ENCODE data around the gene DNAJC5.
A peak's percentile ranks its signal among the peaks of the same experiment; 100 is the strongest.

The DNAJC5 gene

DNA sequence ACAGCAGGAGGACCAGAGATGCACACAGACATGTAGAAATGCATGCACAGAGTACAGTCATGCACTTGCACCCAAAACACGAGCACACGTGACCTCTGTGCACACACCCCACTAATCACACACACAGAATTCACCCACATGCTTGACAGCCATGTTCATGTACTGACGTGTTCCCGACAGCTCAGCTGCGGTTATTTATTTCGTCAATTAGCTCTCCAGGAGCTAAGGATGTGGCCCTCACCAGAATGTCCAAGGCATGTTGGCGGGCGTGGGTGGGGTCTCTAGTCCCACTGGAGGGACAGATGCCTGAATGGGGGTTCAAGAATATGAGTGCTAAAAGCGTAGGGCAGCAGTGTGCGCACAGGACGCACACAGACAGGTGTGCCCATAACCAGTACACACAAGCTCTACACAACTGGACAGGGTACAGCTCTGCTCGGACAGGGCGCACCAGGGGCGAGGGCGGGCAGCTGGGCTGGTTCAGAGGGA, 85.4 kb downstream of the DNAJC5 start:
- peak overlapping the region; percentile 16 to 90 for H3K27ac ChIP-seq (ENCODE audit: low read depth in 2 of 2, low read length in 2 of 2)
- H3K36me3 ChIP-seq (ENCODE audit: control insufficient read depth in 2 of 2, insufficient read depth in 2 of 2, low read length in 2 of 2): peaks cover 11 to 27% of the 10 kb centered on the region in 2 donors
- no peaks in the 10 kb centered on the region for H3K9me3 ChIP-seq (ENCODE audit: control insufficient read depth in 2 of 2, low read length in 2 of 2)
- peaks cover 23 to 32% of the 10 kb centered on the region in 2 donors for H3K4me1 ChIP-seq (ENCODE audit: control insufficient read depth in 2 of 2, insufficient read depth in 2 of 2, low read length in 2 of 2)
- H3K4me3 ChIP-seq (ENCODE audit: low read length in 2 of 2): peak overlapping the region; percentile 85 to 98
- peaks cover 0 to 3% of the 10 kb centered on the region in 2 donors for H3K27me3 ChIP-seq (ENCODE audit: control insufficient read depth in 2 of 2, insufficient read depth in 2 of 2, low read length in 2 of 2)
- peak overlapping the region in 1 of 2 donors; percentile 80 for H3K9ac ChIP-seq (ENCODE audit: low read depth in 1 of 2, low read length in 2 of 2)

DNA sequence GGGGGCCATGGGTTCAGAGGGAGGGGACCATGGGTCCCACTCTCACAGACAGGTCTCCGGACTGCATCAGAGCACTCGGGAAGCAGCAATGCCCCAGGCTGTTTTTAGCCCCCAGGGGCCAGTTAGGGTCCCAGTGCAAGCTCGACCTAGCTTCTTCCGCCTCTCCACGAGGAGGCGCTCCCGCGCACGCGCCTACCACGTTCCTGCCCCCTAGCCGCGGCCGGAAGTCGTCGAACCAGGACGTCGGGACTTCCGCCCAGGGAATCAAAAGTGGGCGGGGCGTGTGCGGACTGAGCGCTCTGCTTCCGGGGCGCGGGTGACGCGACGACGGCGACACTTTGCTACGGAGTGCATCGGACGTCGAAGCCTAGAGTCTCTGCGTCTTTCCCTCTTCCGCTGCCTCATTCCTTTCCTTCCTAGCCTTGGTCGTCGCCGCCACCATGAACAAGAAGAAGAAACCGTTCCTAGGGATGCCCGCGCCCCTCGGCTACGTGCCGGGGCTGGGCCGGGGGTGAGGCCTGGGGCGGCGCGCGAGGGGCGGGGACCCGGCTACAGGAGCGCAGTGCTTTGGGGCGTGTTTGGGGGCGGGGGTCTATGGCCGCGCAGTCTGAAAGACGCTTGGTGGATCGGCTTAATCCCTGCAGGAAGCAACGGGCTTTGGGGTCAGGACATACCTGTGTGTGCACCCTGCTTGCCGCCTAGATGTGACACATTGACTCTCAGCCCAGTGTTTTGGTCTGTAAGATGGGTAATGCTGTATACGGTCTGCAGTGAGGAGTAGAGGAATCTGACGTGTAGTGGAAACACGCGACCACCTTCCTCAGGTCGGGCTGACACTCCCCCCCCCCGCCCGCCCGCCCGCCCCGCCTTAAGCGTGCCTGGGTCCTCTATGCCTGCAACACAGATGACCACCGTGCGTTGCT, 86.1 kb downstream of the DNAJC5 start, which contains the start of gene PRPF6:
Gene PRPF6, plus strand, starts transcription at position 327 of the 923 bp plus-strand sequence. Its CDS starts 114 bp downstream, at position 441.
- Histone ChIP-seq H3K27me3 (ENCODE audit: control insufficient read depth in 2 of 2, insufficient read depth in 2 of 2, low read length in 2 of 2) (peaks cover 0 to 3% of the 10 kb centered on the region in 2 donors), H3K4me3 (ENCODE audit: low read length in 2 of 2) (peak within 1 kb of the TSS; percentile 85 to 98), H3K27ac (ENCODE audit: low read depth in 2 of 2, low read length in 2 of 2) (peak within 1 kb of the TSS; percentile 73 to 90), H3K36me3 (ENCODE audit: control insufficient read depth in 2 of 2, insufficient read depth in 2 of 2, low read length in 2 of 2) (peaks cover 18 to 31% of the 10 kb centered on the region in 2 donors), H3K9ac (ENCODE audit: low read depth in 1 of 2, low read length in 2 of 2) (peak within 1 kb of the TSS; percentile 79 to 80), H3K4me1 (ENCODE audit: control insufficient read depth in 2 of 2, insufficient read depth in 2 of 2, low read length in 2 of 2) (peaks cover 23 to 32% of the 10 kb centered on the region in 2 donors), H3K9me3 (ENCODE audit: control insufficient read depth in 2 of 2, low read length in 2 of 2) (no peaks in the 10 kb centered on the region)

DNA sequence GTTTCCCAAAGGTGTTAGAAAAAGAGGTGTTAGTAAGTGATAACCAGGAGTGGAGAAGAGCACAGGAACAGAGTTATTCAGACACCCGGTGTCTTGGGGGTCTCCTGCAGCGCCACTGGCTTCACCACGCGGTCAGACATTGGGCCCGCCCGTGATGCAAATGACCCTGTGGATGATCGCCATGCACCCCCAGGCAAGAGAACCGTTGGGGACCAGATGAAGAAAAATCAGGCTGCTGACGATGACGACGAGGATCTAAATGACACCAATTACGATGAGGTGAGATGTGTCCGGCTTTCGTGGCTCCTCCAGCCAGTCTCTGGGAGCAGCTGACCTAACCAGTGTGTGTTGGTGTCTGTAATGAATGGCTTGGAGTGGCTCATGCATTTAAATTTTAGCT, 88.0 kb downstream of the DNAJC5 start:
- H3K9me3 ChIP-seq (ENCODE audit: control insufficient read depth in 2 of 2, low read length in 2 of 2): no peaks in the 10 kb centered on the region
- H3K9ac ChIP-seq (ENCODE audit: low read depth in 1 of 2, low read length in 2 of 2): no peak overlapping the region
- no peaks in the 10 kb centered on the region for H3K27me3 ChIP-seq (ENCODE audit: control insufficient read depth in 2 of 2, insufficient read depth in 2 of 2, low read length in 2 of 2)
- no peak overlapping the region for H3K4me3 ChIP-seq (ENCODE audit: low read length in 2 of 2)
- H3K27ac ChIP-seq (ENCODE audit: low read depth in 2 of 2, low read length in 2 of 2): no peak overlapping the region
- peaks cover 23 to 27% of the 10 kb centered on the region in 2 donors for H3K4me1 ChIP-seq (ENCODE audit: control insufficient read depth in 2 of 2, insufficient read depth in 2 of 2, low read length in 2 of 2)
- peaks cover 20 to 43% of the 10 kb centered on the region in 2 donors for H3K36me3 ChIP-seq (ENCODE audit: control insufficient read depth in 2 of 2, insufficient read depth in 2 of 2, low read length in 2 of 2)

Measured in mucosa of rectum (tissue), 2 donors.